IPS-20b (cell line): ENCODE data around the gene CCDC138.

Experiments
- H3K27ac ChIP-seq: one replicate; pipeline ENCODE4 v1.5.1; 2013; ENCODE audit warnings: low read length
- H3K27me3 ChIP-seq: 2 replicates; pipeline ENCODE4 v1.6.1; 2013; ENCODE audit warnings: mild to moderate bottlenecking, low read length, inconsistent platforms; ENCODE audit not compliant: insufficient read depth
- H3K36me3 ChIP-seq: 2 replicates; pipeline ENCODE4 v1.6.1; 2013; ENCODE audit warnings: low read depth, mild to moderate bottlenecking, inconsistent platforms, low read length, moderate library complexity; ENCODE audit not compliant: insufficient read depth
- H3K4me1 ChIP-seq: 2 replicates; pipeline ENCODE4 v1.6.1; 2013; ENCODE audit warnings: mild to moderate bottlenecking, control low read depth, inconsistent platforms, low read length, moderate library complexity; ENCODE audit not compliant: insufficient read depth
- H3K4me3 ChIP-seq: 2 replicates; pipeline ENCODE4 v1.5.1; 2013; ENCODE audit warnings: mild to moderate bottlenecking, low read length, inconsistent platforms
- H3K9ac ChIP-seq: 2 replicates; pipeline ENCODE4 v1.6.1; 2013; ENCODE audit warnings: low read depth, mild to moderate bottlenecking, inconsistent platforms, low read length, moderate library complexity
- H3K9me3 ChIP-seq: 2 replicates; pipeline ENCODE4 v1.6.1; 2013; ENCODE audit warnings: mild to moderate bottlenecking, low read depth, low read length, inconsistent platforms; ENCODE audit not compliant: insufficient read depth

CCDC138 gene

DNA sequence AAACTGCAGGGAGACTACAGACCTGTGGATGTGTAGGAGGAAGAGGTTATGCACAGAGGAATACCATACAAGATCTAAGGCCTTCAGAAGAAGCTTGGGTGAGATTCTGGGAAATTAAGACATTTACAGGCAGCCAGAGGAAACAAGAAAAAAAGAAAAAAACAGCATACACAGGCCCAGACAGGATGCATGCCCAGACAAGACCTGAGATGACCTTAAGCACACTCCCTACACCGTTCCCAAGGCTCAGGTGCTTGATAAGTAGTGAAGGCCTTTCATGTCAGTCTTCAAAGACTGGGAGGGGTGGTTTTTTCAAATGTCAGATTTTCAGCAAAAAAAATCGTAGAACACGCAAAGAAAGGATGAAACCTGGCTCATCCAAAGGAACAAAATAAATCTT, 83.0 kb downstream of the CCDC138 start:
- H3K4me3 ChIP-seq = no peak overlapping the region
- peaks cover 24% of the 10 kb centered on the region for H3K36me3 ChIP-seq
- no peaks in the 10 kb centered on the region for H3K4me1 ChIP-seq
- H3K27ac ChIP-seq = no peak overlapping the region
- H3K9ac ChIP-seq = no peak overlapping the region
- H3K27me3 ChIP-seq = no peaks in the 10 kb centered on the region
- no peaks in the 10 kb centered on the region for H3K9me3 ChIP-seq

GRCh38 chr2:108870069-108870644, 83.6 kb downstream of the CCDC138 start:
- Histone ChIP-seq H3K4me3 (no peak overlapping the region), H3K36me3 (peaks cover 24% of the 10 kb centered on the region), H3K27me3 (no peaks in the 10 kb centered on the region), H3K9ac (no peak overlapping the region), H3K9me3 (no peaks in the 10 kb centered on the region), H3K4me1 (no peaks in the 10 kb centered on the region), H3K27ac (no peak overlapping the region)

DNA sequence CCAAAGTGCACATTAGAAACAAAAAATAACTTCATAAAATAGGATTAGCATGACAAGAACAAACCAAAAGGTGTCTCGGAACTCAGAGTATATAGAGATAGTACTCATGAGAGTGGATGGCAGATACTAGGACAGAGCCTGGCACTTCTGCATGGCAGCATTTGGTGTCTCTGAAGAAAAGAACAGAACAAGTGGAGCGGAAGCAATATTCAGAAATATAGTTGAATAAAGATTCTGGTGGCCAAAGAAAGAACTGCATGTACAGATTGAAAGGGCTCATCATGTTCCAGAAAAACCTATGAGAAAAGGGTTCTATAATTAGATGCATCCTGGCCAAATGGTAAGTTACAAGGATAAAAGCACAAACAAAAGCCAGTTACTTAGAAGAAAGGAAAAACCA, 90.9 kb downstream of the CCDC138 start:
- no peak overlapping the region for H3K9ac ChIP-seq
- no peaks in the 10 kb centered on the region for H3K4me1 ChIP-seq
- no peaks in the 10 kb centered on the region for H3K27me3 ChIP-seq
- peaks cover 43% of the 10 kb centered on the region for H3K36me3 ChIP-seq
- peaks cover 25% of the 10 kb centered on the region for H3K9me3 ChIP-seq
- no peak overlapping the region for H3K4me3 ChIP-seq
- H3K27ac ChIP-seq = no peak overlapping the region

DNA sequence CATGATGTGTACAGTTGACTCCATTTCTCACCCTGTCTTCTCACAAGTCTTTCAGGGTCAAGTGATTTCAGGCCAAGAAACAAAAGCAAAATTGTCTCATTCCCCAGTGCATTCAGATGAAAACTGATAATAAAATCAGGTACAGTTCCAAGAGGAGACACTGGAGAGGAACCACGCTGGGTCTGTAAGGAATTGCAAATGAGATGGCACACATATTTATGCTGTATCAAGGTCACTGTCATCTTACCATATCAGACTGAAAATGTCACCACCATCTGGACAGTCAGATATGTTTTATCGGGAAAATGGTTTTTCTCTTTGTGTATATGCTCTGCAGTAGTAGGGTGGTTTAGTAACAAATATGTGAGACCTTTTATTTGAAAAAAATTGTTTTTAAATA, 91.7 kb downstream of the CCDC138 start:
- no peak overlapping the region for H3K4me3 ChIP-seq
- H3K27ac ChIP-seq = no peak overlapping the region
- no peak overlapping the region for H3K9ac ChIP-seq
- peaks cover 31% of the 10 kb centered on the region for H3K9me3 ChIP-seq
- no peaks in the 10 kb centered on the region for H3K4me1 ChIP-seq
- no peaks in the 10 kb centered on the region for H3K27me3 ChIP-seq
- peaks cover 43% of the 10 kb centered on the region for H3K36me3 ChIP-seq

- Histone ChIP-seq H3K27ac (no peak overlapping the region), H3K36me3 (0 out of 2 replicates have a peak, but pooled peaks cover 5% of the 10 kb centered on the region), H3K4me1 (no peaks in the 10 kb centered on the region), H3K9me3 (peaks cover 31% of the 10 kb centered on the region), H3K9ac (no peak overlapping the region), H3K4me3 (no peak overlapping the region), H3K27me3 (no peaks in the 10 kb centered on the region)
Measured at GRCh38 chr2:108884619-108885018, 98.0 kb downstream of the CCDC138 start.

DNA sequence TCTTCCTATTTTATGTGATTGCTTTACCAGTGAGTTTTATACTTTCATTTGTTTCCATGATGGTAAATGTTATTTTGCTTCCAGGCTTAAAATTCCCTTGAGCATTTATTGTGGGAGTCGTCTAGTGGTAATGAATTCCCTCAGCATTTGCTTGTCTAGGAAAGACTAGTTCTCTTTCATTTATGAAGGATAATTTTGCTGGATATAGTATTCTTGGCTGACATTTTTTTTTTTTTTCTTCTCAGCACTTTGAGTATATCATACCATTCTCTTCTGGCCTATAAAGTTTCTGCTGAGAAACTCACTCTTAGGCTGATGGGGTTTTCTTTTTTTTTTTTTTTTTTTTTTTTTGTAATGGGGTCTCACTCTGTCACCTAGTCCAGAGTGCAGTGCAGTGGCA, 103.3 kb downstream of the CCDC138 start:
- no peaks in the 10 kb centered on the region for H3K9me3 ChIP-seq
- no peak overlapping the region for H3K27ac ChIP-seq
- H3K27me3 ChIP-seq = no peaks in the 10 kb centered on the region
- no peaks in the 10 kb centered on the region for H3K36me3 ChIP-seq
- no peak overlapping the region for H3K4me3 ChIP-seq
- no peak overlapping the region for H3K9ac ChIP-seq
- H3K4me1 ChIP-seq = no peaks in the 10 kb centered on the region

GRCh38 chr2:108893277-108893676, 106.7 kb downstream of the CCDC138 start:
- H3K9ac ChIP-seq = no peak overlapping the region

GRCh38 chr2:108894766-108895165, 108.2 kb downstream of the CCDC138 start:
- H3K27me3 ChIP-seq = no peaks in the 10 kb centered on the region
- H3K27ac ChIP-seq = no peak overlapping the region
- no peaks in the 10 kb centered on the region for H3K9me3 ChIP-seq
- no peak overlapping the region for H3K4me3 ChIP-seq
- no peaks in the 10 kb centered on the region for H3K4me1 ChIP-seq
- H3K36me3 ChIP-seq = no peaks in the 10 kb centered on the region
- no peak overlapping the region for H3K9ac ChIP-seq

More at GRCh38 chr2:108893277-108893676, 106.7 kb downstream of the CCDC138 start:
- Histone ChIP-seq H3K36me3 (no peaks in the 10 kb centered on the region), H3K27me3 (no peaks in the 10 kb centered on the region), H3K27ac (no peak overlapping the region), H3K4me3 (no peak overlapping the region), H3K9me3 (no peaks in the 10 kb centered on the region), H3K4me1 (no peaks in the 10 kb centered on the region)

DNA sequence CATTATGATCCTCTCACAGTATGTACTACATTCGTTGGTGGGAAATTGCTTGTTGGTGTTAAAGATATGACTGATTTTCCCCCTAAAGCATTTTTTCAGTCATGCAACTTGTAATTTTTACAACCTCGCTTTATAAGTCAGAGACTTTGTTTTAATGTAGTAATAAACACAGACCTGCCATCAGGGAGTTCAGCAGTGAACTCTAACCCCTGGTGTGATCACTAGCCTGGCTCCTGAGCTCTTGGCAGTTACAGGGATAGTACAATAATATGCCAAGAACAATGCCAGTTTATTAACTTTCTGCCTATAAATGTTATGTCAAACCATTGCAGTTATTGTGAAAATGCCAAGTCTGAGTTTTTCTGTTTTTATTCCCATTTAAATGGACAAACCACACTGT, 108.6 kb downstream of the CCDC138 start:
- Histone ChIP-seq H3K9me3 (no peaks in the 10 kb centered on the region), H3K27ac (no peak overlapping the region), H3K27me3 (no peaks in the 10 kb centered on the region), H3K36me3 (no peaks in the 10 kb centered on the region), H3K4me1 (no peaks in the 10 kb centered on the region), H3K4me3 (no peak overlapping the region), H3K9ac (no peak overlapping the region)

- Histone ChIP-seq H3K36me3 (no peaks in the 10 kb centered on the region), H3K27me3 (no peaks in the 10 kb centered on the region), H3K9me3 (no peaks in the 10 kb centered on the region), H3K4me3 (no peak overlapping the region), H3K9ac (no peak overlapping the region), H3K4me1 (no peaks in the 10 kb centered on the region), H3K27ac (no peak overlapping the region)
Measured at GRCh38 chr2:108896741-108897140, 110.2 kb downstream of the CCDC138 start.

DNA sequence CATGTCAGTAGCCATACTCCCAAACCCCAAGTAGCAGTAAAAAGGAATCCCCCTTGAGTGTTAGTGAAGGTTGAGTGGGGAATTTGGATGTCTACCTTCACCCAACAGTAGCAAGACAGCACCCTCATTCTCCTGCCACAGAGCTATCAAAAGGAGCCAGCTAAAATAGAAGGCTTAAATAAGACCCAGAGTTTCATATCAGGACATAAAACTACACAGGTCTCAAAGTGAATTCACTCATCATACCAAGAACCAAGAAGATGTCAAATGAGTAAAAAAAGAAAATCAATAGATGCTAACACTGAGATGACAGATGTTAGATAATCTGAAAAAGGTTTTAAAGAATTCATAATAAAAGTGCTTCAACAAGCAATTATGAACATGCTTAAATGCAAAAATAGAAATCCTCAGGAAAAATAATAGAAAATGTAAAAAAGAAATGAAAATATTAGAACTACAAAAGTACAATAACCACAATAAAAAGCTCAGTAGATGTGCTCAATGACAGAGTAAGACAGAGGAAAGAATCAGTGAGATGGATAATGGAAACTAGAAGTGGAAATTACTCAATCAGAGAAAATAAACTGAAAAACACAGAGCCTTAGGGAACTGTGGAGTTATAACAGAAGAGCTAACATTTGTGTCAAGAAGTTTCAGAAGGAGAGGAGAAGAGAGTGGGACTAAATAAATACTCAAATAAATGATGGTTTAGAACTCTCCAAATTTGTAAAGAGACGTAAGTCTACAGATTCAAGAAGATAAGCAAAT, 111.9 kb downstream of the CCDC138 start:
- H3K4me1 ChIP-seq = no peaks in the 10 kb centered on the region
- no peaks in the 10 kb centered on the region for H3K27me3 ChIP-seq
- no peaks in the 10 kb centered on the region for H3K9me3 ChIP-seq
- H3K9ac ChIP-seq = no peak overlapping the region
- no peak overlapping the region for H3K4me3 ChIP-seq
- H3K36me3 ChIP-seq = no peaks in the 10 kb centered on the region
- H3K27ac ChIP-seq = no peak overlapping the region

DNA sequence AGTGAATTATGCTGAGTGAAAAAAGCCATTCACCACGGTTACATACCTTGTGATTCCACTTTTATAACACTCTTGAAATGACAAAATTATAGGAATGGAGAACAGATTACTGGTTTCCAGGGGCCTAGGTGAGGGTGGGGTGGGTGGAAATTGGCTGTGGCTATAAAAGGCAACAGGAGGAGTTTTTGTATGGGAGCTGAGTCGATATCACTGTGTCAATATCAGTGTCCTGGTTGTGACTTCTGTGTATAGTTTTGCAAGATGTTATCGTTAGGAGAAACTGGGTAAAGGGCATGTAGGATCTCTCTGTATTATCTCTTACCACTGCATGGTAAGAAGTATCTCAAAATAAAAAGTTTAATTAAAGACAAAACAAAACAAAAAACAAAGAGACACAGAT, 118.1 kb downstream of the CCDC138 start:
- Histone ChIP-seq H3K27me3 (no peaks in the 10 kb centered on the region), H3K9me3 (no peaks in the 10 kb centered on the region), H3K27ac (no peak overlapping the region), H3K9ac (no peak overlapping the region), H3K4me3 (no peak overlapping the region), H3K4me1 (no peaks in the 10 kb centered on the region), H3K36me3 (no peaks in the 10 kb centered on the region)
